ENCODE data around the gene NEK1.

GRCh38 chr4:169657470-169658107 is 45.2 kb upstream of the NEK1 start:
- TF ChIP-seq CTCF (IDR thresholded peaks at IDR 0.05) (no peak), EZH2 (IDR thresholded peaks at IDR 0.05; ENCODE audit: borderline replicate concordance, insufficient read depth, low read depth, low read length, poor library complexity, severe bottlenecking) (no peak)

Data from B cell (primary cell).